HG03196 (cell line): Measurements from ENCODE around the gene WBP2NL.

Experiments
- ATAC-seq: cut with Tn5 transposase; IDR thresholded peaks from one replicate; pipeline ENCODE4 v1.9.1; 2021; ENCODE audit not compliant: unreplicated experiment

Gene WBP2NL

DNA sequence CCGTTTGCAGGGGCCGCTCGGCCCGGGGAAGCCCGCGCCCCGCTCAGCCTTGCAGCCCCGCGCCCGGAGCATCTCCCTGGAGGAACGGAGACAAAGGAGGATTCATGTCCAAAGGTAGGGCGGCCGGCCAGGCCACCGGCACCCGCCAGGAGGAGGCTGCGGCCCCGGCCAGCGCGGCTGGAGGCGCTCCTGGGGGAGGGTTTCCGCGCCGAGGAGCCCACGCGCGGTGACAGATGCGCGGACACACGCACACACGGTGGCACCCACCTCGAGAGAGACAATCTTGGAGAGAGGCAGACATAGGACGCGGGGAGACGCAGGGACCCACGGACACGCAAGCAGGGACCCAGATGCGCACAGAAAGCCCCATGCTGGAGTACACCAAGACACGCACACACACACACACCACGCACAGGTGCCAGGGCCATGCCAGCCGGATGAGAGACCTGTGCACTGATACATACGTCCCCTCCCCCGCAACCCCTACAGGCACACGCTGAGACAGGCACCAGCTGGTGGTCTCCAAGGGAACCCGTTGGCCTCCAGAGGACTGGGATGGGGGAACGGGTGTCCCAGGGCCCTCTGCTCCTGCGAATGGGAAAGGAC lies 21.5 kb upstream of the WBP2NL start:
- ATAC-seq, result no peak

- ATAC-seq, result no peak
Observed at GRCh38 chr22:41978732-41979131, 19.9 kb upstream of the WBP2NL start.

GRCh38 chr22:41979423-41980250 lies 19.0 kb upstream of the WBP2NL start:
- ATAC-seq, result no peak

DNA sequence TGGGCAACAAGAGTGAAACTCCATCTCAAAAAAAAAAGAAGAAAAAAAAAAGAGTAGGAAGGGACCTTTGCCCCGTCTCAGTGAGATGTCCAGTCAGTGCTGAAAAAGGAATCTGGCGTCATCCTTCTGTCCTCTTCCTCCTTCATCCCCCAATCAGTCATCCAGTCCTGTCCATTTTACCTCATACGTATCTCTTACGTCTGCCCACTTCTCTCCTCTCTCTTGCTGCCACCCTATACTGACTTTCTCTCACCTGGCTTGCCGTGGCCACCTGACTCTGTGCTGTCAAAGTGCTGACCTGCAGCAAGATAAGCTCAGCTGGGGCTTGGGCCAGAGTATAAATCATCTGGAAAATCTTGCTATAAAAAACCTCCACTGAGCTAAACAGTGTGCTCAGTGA lies 15.7 kb upstream of the WBP2NL start:
- no peak for ATAC-seq

DNA sequence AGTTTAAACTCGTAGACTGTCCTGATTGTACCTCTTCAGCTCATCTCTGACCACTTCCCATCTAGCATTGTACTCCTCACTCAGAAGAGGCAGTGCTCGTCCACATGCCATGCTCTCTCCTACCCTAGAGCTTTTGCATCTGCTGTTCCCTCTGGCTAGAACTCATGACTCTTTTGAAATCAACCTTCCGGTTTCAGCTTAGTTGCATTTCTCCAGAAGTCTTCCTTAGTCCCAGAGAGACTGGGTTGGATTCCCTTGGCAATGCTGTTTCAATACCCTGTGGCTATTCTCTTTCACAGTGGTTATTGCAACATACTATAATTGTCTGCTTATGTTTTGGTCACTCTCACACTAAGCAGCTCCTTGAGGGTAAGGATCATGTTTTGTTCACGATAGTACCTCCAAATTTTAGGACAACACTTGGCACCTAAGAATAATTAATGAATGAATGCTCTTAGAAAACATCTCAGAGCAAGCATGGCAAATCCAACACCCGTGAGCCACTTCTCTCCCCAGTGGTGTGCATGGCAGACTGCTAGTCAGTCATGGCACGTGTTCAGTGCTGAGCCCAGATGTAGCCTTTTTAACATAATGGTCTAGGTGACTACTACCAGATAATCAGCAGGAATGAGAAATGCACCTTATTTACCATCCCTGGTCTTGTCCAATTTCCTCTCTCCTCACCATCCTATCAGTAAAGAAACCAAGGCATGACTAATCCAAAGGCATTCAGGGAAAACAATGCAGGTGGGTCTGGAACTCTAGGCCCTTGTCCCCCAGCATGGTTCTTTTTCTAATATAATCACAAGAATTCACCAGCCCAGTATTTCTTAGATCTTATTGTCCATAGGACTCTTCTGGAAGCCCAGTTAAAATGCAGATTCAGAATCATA lies 14.8 kb upstream of the WBP2NL start:
- ATAC-seq, result no peak

GRCh38 chr22:41987276-41987675 lies 11.3 kb upstream of the WBP2NL start:
- ATAC-seq, result no peak

- no peak for ATAC-seq
Observed at GRCh38 chr22:41989246-41989645, 9.3 kb upstream of the WBP2NL start.

DNA sequence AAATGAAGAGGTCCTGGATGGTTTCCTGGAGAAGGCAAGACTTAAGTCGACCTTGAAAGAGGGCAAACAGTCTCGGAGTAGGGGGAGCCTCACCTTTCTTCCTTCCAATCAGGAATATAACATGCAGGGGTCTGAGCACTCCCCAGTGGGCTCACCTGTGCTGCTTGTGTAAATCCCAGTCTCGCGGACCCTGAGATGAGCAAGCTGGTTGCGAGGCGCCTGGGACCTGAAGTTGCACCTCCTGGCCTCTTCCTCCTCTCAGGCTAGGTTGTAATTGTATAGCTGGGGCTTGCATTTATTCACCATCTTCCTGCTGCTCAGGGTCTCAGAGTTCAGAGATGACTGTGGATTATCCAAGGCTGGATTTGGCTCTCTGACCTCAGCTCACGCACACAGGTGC lies 7.5 kb upstream of the WBP2NL start:
- no peak for ATAC-seq

GRCh38 chr22:41992496-41992895 lies 6.1 kb upstream of the WBP2NL start:
- ATAC-seq, result no peak

DNA sequence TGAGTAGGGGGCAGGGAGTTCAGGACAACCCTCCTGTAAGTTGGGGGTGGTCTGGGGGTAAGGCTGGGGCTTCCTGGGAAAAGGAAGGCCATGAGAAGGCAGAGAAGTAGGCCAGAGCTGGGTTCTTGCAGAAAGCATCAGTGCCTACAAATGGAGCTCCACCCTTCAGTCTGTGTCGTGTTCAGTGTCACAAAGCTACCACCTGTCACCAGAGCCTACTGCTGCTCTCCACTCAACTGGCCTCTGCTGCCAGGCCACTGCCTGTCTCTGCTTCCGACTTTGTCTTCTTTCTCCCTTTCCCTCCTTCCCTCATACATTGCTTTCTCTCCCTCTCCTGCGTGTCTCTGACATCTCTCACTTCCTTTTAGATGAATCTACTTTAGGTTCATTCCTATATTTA lies 3.4 kb upstream of the WBP2NL start:
- no peak for ATAC-seq

DNA sequence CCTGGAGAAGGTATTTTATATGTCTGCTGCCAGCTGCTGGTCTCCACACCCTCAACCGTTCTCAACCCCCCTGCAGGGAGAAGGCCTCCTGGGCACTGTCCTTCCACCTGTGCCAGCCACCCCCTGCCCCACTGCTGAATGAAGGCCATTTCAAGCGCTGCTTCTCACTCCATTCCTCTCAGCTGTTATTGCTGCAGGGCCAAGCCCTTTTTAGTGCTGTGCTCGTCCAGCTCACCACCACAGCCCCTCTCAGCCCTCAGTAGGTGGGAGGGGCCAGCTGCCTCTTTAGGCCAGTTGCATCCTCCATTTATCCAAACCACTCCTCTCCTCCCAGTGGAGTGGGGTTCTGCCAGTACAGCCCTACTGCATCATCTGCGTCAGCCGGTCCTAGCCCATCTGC lies 1.8 kb upstream of the WBP2NL start:
- no peak for ATAC-seq

GRCh38 chr22:42000466-42000865 lies 1.9 kb downstream of the WBP2NL start:
- no peak for ATAC-seq

GRCh38 chr22:42001121-42001520 lies 2.5 kb downstream of the WBP2NL start:
- no peak for ATAC-seq

- no peak for ATAC-seq
Observed at GRCh38 chr22:42001706-42002105, 3.1 kb downstream of the WBP2NL start.

GRCh38 chr22:42007922-42008321 lies 9.3 kb downstream of the WBP2NL start:
- ATAC-seq, result no peak

GRCh38 chr22:42010778-42011177 lies 12.2 kb downstream of the WBP2NL start:
- no peak for ATAC-seq

GRCh38 chr22:42013385-42013784 lies 14.8 kb downstream of the WBP2NL start:
- no peak for ATAC-seq

DNA sequence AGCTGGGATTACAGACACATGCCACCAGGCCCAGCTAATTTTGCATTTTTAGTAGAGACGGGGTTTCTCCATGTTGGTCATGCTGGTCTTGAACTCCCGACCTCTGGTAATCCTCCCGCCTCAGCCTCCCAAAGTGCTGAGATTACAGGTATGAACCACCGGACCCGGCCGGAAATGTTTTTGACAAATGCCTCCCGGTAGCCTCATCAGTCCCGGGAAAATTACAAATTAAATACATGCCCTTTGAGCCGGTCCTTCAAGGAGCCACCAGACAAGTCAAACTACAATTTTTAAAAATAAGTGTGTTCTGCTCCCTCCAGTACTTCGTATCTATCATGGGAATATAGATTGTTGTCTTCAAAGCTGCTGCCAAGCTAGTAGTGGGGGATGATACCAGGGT lies 17.5 kb downstream of the WBP2NL start:
- no peak for ATAC-seq

- ATAC-seq, result no peak
Observed at GRCh38 chr22:42018224-42018623, 19.6 kb downstream of the WBP2NL start.

DNA sequence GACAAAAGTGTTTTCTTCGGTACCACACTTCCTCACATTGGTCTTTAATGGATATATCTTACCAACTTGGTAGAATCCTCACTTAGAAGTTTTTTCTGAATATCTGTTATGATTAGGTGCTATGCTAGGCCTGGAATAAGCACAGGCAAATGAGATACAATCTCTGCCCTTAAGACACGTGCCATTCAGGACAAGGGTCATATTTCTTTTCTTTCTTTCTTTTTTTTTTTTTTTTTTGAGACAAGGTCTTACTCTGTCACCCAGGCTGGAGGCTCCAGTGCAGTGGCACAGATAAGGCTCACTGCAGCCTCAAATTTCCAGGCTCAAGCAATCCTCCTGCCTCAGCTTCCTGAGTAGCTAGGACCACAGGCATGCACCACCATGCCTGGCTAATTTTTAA lies 23.0 kb downstream of the WBP2NL start:
- no peak for ATAC-seq

GRCh38 chr22:42022162-42022847 lies 23.7 kb downstream of the WBP2NL start:
- no peak for ATAC-seq
